A673 (cell line): Measurements from ENCODE around the gene PARP8. TPM values are rescaled to one million over a fixed set of nuclear protein-coding genes. Genes with fewer than 3 reads are reported as not detected.

Experiments used
- BruUV-seq: library from RNA; stranded (reverse); fragments of 400-500 nt; replicated peaks from 2 replicates; lab custom pipeline; 2021; lab: Mats Ljungman, UMichigan
- CTCF ChIA-PET: fragments of 300-600 bp; sonication (Branson Sonifier 250); formaldehyde crosslinking; loops from one replicate; lab custom pipeline; 2022; ENCODE audit warnings: antibody characterized with exemption; lab: Charles Lee
- POLR2A ChIA-PET: fragments of 300-600 bp; sonication (Branson Sonifier 250); formaldehyde crosslinking; loops from one replicate; lab custom pipeline; 2022; ENCODE audit warnings: antibody characterized with exemption; ENCODE audit not compliant: low non-redundant PET; lab: Charles Lee
- DNase-seq: peaks from one replicate; pipeline ENCODE4 v3.0.0-alpha.2; 2015; ENCODE audit warnings: low spot score
- H3K27ac ChIP-seq: fragments of 200-600 bp; sonication (generic); 2 replicates; pipeline ENCODE4 v1.5.1; 2016; ENCODE audit warnings: mixed run types, low read depth, mild to moderate bottlenecking, mixed read lengths, antibody characterized with exemption, low read length; ENCODE audit not compliant: poor library complexity, severe bottlenecking
- H3K27me3 ChIP-seq: fragments of 200-600 bp; sonication (generic); replicated peaks from 2 replicates; pipeline ENCODE4 v1.6.1; 2017; ENCODE audit warnings: mixed run types, low read depth, mild to moderate bottlenecking, mixed read lengths, antibody characterized with exemption, low read length; ENCODE audit not compliant: insufficient read depth, poor library complexity
- H3K36me3 ChIP-seq: fragments of 200-600 bp; sonication (generic); 2 replicates; pipeline ENCODE4 v1.6.1; 2016; ENCODE audit warnings: mixed run types, mild to moderate bottlenecking, mixed read lengths, antibody characterized with exemption, low read length; ENCODE audit not compliant: insufficient read depth, poor library complexity, severe bottlenecking
- H3K4me1 ChIP-seq: fragments of 200-600 bp; sonication (generic); 2 replicates; pipeline ENCODE4 v1.6.1; 2017; ENCODE audit warnings: mixed run types, mild to moderate bottlenecking, mixed read lengths, antibody characterized with exemption, low read length; ENCODE audit not compliant: insufficient read depth, poor library complexity, severe bottlenecking
- H3K4me3 ChIP-seq: fragments of 200-600 bp; sonication (generic); 2 replicates; pipeline ENCODE4 v1.5.1; 2016; ENCODE audit warnings: low read depth, mixed run types, mild to moderate bottlenecking, mixed read lengths, low read length; ENCODE audit not compliant: poor library complexity, severe bottlenecking
- H3K9me3 ChIP-seq: fragments of 200-600 bp; sonication (generic); 2 replicates; pipeline ENCODE4 v1.6.1; 2016; ENCODE audit warnings: mixed run types, low read depth, mild to moderate bottlenecking, mixed read lengths, antibody characterized with exemption, low read length; ENCODE audit not compliant: poor library complexity, severe bottlenecking
- CTCF ChIP-seq: fragments of 300-800, 200-600 bp; sonication (generic); conservative IDR thresholded peaks from 2 replicates; pipeline ENCODE4 v1.5.1; 2017; ENCODE audit warnings: low read depth, mild to moderate bottlenecking, antibody characterized with exemption, low read length, moderate library complexity, mixed read lengths
- EZH2 ChIP-seq: fragments of 200-600 bp; sonication (generic); IDR thresholded peaks from 2 replicates; pipeline ENCODE4 v1.6.1; 2017; ENCODE audit warnings: borderline replicate concordance, low read depth, mild to moderate bottlenecking, mixed read lengths, antibody characterized with exemption, low read length; ENCODE audit not compliant: poor library complexity, severe bottlenecking
- intact Hi-C: fragments of 100-400 bp; cut with micrococcal nuclease; formaldehyde crosslinking; loops from one replicate; pipeline ENCODE4 v1.10.0; 2022; ENCODE audit not compliant: unreplicated experiment
- total RNA-seq: library from RNA; stranded (reverse); gene quantifications from 2 replicates; pipeline ENCODE4 v1.2.3, GENCODE V29; 2021

PARP8 gene
- total RNA-seq, 1 experiment from 2014 or later = 18.0 TPM

DNA sequence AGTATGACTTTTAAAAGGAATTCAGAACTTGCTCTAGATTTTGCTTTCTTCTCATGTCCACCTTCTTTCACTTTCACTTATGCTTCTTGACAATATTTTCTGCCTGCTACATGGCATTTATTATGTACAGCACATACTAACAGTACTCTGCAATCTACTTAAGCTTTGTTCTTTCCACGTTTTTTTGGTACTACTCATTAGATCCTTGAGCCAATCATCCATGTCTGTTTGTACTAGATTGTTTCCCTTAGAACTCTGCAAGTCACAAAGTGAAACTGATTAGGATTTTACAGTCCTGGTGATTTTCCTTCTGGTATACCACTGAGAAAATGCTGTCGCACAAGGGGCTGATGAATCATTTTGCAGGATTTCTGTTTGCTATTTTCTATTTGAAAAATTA lies 78.3 kb downstream of the PARP8 start:
- intact Hi-C loops = loop anchor here (5.0 kb wide), 1 partner anchor 77 kb away; the partner anchor contains the start of gene PARP8
- POLR2A ChIA-PET = no interaction called here
- CTCF ChIA-PET = no interaction called here
- TF ChIP-seq CTCF (no peak), EZH2 (no peak)
- Histone ChIP-seq H3K4me1 (peaks cover 3% of the 10 kb centered on the region), H3K9me3 (no peaks in the 10 kb centered on the region), H3K27ac (no peak overlapping the region), H3K36me3 (no peaks in the 10 kb centered on the region), H3K27me3 (no peaks in the 10 kb centered on the region), H3K4me3 (peak overlapping the region; percentile 26)
- no TSS peak for BruUV-seq
- peak; percentile 18 for DNase-seq

DNA sequence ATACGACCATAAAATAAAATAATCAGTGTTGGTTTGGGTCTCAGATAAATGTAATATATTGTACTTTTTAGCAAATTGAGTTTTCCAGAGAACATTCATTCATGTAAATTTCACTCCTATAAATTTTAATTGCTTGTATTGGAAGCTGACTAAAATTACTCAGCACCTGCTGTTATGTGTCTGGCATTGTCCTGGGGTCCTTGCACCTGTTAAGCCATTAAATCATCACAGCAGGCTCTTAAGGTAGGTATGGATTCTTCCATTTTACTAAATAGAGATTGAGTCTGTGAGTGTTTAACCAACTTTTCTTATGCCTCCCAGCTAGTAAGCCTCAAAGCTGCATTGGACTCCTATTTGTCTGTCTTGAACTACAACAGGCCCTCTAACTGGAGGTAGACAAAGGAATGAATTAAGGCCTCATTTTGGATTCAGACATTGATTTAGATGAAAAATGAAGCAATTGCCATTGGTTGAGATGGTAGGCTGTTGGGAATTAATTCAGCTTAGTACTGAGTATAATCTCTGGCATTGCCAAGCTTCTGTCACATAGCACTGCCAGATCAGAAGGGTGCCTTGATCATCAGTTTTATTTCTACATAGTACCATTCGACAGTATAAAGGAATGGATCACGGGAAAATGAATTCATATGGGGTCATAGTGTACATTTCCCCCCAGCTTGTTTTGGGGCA lies 78.9 kb downstream of the PARP8 start:
- no peak overlapping the region for H3K27ac ChIP-seq
- intact Hi-C loops = loop anchor here (5.0 kb wide), 1 partner anchor 78 kb away; the partner anchor contains the start of gene PARP8
- CTCF ChIA-PET = interaction anchor here (0.6 kb wide), 1 partner anchor 388 kb away, joined by 7 read pairs; no protein-coding TSS in a partner anchor
- BruUV-seq = no TSS peak
- DNase-seq = peak; percentile 10
- TF ChIP-seq CTCF = no peak
- peak overlapping the region; percentile 26 for H3K4me3 ChIP-seq
- no peaks in the 10 kb centered on the region for H3K9me3 ChIP-seq
- no peaks in the 10 kb centered on the region for H3K36me3 ChIP-seq
- POLR2A ChIA-PET = no interaction called here
- no peaks in the 10 kb centered on the region for H3K27me3 ChIP-seq
- peaks cover 3% of the 10 kb centered on the region for H3K4me1 ChIP-seq

- intact Hi-C loops = loop anchor here (5.0 kb wide), 1 partner anchor 82 kb away; the partner anchor contains the start of gene PARP8
- H3K4me3 ChIP-seq = no peak overlapping the region
- no peak overlapping the region for H3K27ac ChIP-seq
- no peaks in the 10 kb centered on the region for H3K27me3 ChIP-seq
- POLR2A ChIA-PET = no interaction called here
- no peaks in the 10 kb centered on the region for H3K36me3 ChIP-seq
- CTCF ChIA-PET = no interaction called here
- no peak for DNase-seq
- no peaks in the 10 kb centered on the region for H3K9me3 ChIP-seq
- no TSS peak for BruUV-seq
- H3K4me1 ChIP-seq = peaks cover 3% of the 10 kb centered on the region
- no peak for TF ChIP-seq CTCF
- TF ChIP-seq EZH2 = no peak
Observed at GRCh38 chr5:50749181-50749580, 82.7 kb downstream of the PARP8 start.
